ENCODE results near the gene CD34.
"Not testable (repeated sequence)": the region's sequence is repeated elsewhere in the genome, so short reads cannot be mapped to it uniquely, and the experiment has no call there.

CD34 gene

GRCh38 chr1:207925969-207926368 lies 15.0 kb upstream of the CD34 start:
- DNase-seq = not testable (repeated sequence)

DNA sequence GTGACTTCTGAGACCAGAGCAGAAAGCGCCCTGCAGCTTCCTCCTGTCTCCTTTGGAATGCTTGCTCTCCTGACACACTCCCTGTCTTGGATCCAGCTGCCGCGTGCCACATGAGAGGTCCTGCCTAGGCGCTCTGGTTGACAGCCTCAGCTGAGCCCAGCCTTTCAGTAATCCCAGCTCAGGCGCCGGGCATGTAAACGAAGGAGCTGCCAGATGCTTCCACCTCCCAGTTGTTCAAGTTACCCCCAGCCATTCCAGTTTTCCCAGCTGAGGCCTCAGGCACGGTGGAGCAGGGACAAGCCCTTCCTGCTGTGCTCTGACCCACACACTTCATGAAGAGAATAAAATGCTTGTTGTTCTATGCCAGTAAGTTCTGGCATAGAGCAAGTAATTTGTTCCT lies 14.3 kb upstream of the CD34 start:
- DNase-seq = no peak

- DNase-seq = no peak
These were observed 12.6 kb upstream of the CD34 start for GRCh38 chr1:207923561-207923960.

DNA sequence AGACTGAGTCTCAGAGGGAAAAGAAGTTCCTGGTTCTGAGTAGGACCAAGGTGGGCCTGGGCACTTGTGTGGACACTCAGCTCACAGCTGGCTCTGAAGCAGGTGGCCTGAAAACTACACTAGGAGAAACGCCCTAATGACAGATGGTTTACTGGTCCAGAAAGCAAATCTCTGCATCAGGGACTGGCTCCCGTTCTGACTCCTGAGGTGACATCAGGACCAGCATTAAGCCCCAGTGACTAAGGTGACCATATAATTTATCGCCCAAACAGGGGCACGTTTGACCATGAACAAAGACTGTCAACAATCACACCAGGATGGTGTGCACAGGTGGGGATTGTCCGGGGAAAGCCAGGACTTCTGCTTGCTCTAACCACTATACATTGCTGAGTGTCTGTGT lies 12.2 kb upstream of the CD34 start:
- no peak for DNase-seq

- DNase-seq = no peak
These were observed 11.6 kb upstream of the CD34 start for GRCh38 chr1:207922554-207922953.

DNA sequence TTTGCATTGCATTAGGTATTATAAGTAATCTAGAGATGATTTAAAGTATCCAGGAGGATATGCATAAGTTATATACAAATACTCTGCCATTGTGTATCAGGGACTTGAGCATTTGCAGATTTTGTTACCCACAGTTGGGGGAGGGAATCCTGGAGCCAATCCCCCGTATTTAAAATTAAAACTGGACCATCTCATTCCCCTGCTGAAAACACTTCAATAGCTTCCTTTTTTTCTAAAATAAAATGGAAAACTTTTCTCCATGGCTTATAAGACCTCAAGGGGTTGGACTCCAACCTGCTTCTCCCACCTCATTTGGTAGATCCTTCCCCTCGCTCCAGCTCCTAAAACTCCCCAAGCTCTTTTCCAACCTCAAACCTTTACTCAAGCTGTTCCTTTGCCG lies 10.4 kb upstream of the CD34 start:
- no peak for DNase-seq

DNA sequence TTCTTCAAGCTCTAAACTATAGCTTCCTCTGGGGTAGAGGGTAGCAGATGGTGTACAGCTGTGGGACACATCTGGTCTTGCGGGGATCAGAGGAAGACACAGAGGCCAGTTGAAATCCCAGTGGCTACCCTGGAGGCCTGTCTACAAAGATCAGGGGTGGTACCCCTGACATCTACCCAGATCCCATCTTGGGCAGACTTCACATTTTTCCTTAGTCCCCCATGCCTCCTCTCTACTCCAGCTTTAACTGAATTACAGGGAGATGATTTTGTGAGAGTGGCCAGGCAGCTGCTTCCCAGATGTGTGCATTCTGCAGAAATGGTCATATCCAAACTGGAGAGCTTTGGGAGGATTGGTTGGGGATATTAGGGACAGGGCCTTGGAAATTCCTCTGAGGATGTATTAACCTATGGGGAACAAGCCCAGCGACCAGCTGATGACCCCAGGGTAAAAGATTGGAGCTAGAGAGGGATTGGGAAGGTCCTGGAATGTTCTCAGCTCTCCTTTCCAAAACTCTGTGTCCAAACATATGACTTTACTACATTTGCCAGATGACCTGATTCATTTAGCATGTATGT lies 9.6 kb upstream of the CD34 start:
- no peak for DNase-seq

DNA sequence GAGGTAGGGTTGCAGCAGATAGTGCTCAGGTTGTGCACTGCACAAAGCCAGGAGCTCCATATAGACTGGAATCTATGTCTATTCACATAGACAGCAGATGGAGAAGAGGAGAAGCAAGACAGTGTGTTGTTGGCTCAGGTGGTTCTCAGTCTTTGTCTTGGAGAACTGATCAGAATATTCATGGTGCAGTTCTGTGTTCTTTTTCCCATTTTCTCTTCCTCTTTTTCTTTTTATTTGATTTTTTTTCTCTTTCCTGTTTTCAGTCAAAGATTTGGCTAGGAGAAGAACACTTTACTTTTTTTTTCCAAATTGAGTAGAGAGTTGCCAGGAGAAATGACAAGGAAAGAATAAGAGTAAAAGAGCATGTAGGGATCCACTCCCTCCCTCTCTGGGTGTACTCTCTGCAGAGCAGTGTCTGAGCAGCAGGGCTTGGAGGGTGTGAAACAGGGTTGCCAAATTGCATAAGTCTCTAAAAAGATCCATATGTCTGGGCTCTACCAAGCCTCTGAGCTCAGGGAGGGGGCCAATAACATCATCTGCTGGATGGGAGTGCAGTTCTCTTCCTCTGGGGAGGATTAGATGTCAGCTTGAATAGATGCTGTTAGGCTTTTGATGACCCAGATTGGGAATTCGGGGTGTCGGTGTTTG lies 8.7 kb upstream of the CD34 start:
- DNase-seq = no peak

DNA sequence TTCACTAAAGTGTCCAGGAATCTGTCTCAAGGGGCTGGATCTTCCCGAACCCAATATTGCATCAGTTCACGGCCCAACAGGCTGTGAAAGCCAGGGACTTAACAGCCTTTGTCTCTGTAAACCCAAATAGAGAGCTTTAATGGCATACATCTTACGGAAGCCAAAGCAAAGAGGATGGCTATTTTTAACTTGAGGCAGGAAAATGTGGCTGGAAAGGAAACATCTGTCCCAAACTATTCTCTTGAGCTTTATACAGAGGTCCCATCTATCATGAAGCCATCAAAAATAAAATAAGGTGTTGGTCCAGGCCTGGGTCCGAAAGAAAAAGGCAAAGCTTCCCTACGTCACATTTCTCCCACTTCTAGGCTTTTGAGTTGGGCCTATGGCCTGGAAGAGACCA lies 7.7 kb upstream of the CD34 start:
- DNase-seq = no peak

- DNase-seq = no peak
These were observed 7.1 kb upstream of the CD34 start for GRCh38 chr1:207918011-207918410.

GRCh38 chr1:207917080-207917479 lies 6.2 kb upstream of the CD34 start:
- no peak for DNase-seq

- DNase-seq = no peak
These were observed 3.0 kb upstream of the CD34 start for GRCh38 chr1:207913951-207914350.

DNA sequence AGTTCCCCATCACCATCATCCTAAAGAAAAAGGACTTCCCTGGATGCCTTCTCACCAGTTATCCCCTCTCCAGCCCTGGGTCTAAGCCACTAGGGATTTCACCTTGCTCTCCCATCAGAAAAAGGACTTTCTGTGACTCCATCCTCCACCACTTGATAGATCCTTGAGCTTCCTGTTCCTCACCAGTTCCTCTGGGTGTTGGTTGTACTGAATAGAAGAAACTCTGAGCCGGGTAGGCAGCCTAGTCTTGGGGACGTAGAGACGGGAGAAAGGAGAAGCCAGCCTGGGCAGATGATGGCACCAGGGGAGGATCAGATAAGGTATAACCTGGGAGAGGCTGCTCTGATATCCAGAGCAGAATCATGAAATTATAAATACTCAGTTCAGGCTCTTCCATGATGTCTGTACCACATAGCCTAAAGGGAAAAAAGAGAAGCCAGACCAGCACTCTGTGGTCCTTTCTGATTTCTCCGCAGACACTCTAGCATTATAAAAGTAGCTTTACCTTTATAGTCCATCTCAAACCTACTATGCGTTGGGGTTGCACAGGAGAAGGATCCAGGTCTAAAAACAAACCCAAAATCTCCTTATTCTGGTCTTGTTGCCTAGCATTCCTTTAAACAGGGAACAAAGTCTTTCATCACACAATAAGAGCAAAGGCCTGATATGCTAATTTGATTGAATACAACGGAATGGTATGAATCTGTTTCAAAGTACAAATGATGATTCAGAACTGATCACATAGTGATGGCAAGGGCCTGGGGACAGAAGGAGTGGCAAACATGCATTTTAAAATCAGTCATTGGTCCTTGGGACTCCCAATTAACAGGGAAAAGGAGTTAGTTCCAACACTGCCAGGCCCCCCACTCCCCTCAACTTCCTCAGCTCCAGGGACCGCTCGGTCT lies 1.2 kb upstream of the CD34 start:
- DNase-seq = no peak

DNA sequence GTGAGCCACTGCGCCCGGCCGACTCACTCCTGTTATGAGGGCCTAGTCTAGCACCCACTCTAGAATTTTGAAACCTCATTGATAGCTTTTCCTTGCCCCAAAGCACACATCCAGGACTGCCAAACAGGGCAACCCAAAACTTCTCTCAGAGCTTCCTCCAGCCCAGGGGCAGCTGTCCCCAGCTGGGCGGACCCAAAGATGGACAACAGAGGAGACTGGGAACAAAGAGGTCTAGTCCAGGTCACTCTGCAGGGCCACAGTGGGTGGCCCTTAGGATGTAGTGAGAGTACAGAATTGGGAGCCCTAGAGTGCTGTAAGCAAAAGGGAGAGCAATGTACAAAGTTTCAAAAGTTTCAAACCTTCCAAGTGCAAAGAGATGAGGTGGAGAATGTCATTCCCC lies 1.2 kb downstream of the CD34 start:
- no peak for DNase-seq

DNA sequence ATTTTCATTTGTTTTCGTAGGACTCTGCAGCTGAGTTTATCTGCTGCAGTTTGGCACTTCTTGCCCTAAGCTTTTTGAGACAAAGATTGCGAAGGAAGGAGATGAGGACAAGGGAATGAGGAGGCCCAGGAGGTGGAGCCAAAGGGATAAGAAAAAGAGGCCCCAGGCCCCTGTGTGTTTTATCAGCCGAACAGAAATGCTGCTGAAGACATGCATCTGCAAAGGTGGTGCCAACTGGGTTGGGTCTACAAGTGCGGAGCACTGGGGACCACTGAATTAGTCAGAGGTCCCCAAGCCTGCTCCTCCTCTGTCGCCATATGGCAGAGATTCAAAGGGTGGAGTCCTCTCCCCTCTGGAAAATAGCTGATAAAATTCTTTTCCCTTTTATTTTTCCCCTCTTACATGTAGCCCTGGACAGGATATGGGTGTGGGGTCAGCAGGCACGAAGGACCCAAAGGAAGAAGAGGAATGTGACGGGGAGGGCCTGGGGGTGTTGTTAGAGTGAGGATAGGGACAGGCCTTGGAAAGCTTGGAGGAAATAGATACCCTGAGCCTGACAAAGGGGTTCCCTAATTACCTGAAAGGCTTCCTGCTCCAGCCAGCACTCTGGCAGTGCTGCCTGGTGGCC lies 2.7 kb downstream of the CD34 start:
- no peak for DNase-seq

- DNase-seq = no peak
These were observed 6.5 kb downstream of the CD34 start for GRCh38 chr1:207904391-207904790.

GRCh38 chr1:207903767-207904166 lies 7.2 kb downstream of the CD34 start:
- no peak for DNase-seq

DNA sequence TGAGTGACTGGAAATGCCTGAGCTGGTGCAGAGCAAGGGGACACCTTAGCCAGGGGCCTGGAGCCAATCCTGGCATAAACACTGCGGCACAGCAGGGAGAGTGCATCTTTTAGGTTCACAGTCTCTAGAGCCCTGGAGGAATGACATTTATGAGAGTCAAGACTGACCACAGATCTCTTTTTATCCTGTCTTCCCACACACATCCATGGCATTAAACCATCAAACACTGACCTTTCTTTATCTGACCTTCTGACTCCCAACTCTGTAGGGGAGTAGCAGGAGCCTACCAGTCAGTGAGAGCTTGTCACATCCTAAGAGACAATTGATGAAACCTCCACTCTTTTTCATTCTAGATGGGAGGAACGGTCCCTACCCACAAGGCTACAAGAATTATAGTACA lies 7.9 kb downstream of the CD34 start:
- no peak for DNase-seq

DNA sequence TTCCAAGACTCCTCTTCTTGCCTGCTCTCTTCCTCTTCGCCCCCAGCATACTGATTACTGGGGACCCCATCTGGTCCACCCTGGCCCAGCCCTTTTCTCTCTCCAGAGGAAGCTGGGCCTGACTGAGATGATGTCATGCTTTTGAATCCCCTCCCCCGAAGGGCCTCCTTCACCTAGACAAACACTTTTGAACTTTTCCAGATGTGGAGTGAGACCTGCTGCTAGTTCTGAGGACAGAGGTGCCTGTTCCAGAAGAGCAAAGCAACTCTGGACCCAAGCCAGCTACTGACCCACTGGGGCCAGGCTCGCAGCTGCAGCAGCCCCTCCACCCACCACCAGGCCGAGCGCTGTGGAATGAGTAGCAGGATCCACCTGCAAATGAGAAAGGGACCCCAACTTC lies 8.4 kb downstream of the CD34 start:
- no peak for DNase-seq

GRCh38 chr1:207901041-207901653 lies 9.8 kb downstream of the CD34 start:
- DNase-seq = no peak

DNA sequence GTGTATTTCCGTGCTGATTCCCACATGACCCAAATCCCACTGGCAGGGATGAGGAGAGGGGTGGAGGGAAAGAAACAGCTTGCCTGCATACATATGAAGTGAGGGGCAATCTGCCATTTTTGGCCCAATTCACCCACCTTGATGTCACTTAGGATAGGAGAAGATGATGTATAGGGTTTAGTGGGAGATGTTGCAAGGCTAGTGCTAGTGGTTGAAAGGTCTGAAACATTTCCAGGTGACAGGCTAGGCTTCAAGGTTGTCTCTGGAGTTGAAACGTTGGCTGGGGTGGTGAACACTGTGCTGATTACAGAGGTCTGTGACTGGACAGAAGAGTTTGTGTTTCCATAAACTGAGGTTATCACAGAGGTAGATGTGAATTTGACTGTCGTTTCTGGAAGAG lies 12.1 kb downstream of the CD34 start:
- DNase-seq = no peak

- DNase-seq = no peak
These were observed 12.7 kb downstream of the CD34 start for GRCh38 chr1:207898260-207898659.

DNA sequence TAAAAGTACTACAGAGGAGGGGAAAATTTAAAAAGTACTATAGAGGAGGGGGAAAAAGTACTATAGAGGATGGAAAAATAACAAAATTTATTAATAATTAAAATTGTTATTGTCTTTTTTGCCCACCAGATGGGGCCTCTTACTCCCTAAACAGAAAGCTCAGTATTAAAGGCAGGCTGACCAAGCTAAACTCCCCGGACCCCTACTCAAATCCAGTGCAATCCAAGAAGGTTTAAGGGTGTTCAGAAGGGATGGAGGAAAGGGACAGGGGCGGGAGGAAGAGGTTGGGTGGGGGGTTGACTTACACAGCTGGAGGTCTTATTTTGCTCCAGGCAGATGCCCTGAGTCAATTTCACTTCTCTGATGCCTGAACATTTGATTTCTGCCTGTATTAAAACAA lies 13.7 kb downstream of the CD34 start:
- DNase-seq = no peak

Data from activated CD8-positive, alpha-beta memory T cell treated with anti-CD3 and anti-CD28 coated beads, Interleukin-2, amount 50 U/mL, for 48 hours (primary cell).